NCI-H2107 treated with DMSO at 0.1 percent for 48 hours (cell line): ENCODE data around the gene HSPA14.
"Not testable (repeated sequence)": the region's sequence is repeated elsewhere in the genome, so short reads cannot be mapped to it uniquely, and the experiment has no call there.

Experiments used
- DNase-seq: peaks from one replicate; lab custom pipeline; 2025; ENCODE audit not compliant: unreplicated experiment; lab: John Stamatoyannopoulos, UW

Gene HSPA14

DNA sequence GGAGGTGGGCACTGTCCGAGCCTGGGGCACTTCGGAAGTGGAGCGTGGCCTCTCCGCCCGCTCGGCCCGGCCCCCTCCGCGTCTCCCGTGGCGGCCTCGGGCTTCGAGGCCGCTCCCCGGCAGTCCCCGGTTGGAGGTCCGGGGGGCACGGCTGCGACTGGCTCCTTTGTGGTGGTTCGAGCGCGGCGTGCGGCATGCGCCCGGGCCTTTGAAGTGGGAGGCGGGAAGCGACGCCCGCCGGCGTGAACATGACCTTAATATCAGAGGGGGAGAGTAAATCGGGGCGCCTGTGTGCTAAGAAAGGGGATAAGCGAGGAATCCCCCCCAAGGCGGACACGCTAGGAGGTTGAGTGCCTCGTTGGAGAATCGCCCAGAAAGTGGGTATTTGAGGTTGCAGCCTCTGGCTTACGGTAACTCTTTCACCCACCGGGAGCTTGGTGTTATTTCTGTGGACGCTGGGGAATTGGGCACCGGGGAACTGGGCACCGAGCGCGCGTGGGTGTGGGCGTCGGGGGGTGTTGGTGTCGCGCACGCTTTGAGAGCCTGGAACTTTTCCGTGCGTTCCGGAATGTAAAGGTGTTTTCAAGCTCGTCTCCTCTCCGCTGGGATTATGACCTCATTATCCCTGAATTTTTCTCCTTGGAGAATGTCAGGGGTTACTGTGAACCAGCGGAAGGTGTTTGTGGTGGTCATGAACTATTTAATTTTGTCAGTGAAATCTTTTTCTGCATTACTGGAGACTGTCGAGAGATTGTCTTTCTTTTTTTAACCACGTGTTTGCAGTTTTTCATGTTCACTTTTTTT is 41.2 kb downstream of the HSPA14 start:
- no peak for DNase-seq

DNA sequence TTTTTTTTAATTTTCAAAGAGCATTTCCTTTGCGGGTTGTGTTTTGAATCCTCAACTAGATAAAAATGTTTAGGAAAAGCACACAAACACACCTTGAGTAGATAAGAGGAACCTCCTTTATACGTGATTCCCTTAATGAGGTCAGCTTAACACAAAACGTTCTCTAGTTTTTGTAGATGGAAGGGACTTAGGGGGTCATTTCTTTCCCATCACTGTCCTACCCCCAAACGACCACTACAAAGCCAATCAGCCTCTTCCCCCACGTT is 41.8 kb downstream of the HSPA14 start:
- DNase-seq = no peak

DNA sequence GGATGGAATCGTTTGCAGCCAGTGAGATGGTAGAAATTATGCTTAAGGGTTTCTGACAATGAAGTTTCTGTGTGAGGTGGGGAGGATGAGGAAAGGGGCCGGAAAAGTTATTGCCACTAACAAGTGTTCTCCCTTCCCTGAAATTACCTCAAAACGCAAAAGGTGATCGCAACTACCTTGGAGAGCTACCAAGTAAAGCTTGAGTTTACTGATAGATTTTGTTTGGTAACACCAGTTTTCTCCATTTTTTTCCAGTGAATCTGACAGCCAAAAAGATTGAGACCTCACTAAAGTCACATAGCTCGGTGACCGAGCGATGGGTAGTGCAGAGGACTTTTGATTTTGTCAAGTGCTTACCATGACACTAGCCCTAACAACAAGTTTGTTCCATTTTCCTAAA is 42.1 kb downstream of the HSPA14 start:
- DNase-seq = no peak

DNA sequence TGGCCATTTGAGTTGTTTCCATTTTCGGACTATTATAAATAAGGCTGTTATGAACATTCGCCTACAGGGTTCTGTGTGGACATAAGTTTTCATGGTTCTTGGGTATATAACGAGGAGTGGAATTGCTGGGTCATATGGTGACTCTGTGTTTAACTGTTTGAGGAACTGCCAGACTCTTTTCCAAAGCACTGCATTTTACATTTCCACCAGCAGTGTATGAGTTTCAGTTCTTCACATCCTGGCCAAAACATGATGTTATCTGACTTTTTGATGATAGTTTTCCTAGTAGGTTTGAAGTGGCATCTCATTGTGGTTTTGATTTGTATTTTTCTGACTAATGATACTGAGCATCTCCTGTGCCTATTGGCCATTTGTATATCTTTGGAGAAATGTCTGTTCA is 46.0 kb downstream of the HSPA14 start:
- no peak for DNase-seq

DNA sequence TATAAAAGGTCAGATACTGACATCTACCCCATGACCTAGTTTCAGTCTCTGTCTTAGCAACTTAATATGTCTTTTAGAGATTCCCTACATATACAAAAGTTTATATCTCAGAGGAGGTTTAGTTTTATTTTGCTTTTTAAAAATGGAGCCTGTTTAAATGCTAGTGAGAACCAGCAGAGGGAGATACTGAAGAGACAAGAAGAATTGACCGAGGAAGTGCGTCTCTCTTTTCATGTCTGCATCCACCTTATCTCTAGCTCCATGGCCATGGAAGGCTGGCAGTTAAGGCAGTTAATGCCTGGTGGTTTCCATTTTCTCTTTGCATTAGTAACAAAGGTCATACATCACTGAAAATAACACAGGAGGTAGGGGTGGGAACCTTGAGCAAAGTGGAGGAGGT is 51.2 kb downstream of the HSPA14 start:
- DNase-seq = no peak

DNA sequence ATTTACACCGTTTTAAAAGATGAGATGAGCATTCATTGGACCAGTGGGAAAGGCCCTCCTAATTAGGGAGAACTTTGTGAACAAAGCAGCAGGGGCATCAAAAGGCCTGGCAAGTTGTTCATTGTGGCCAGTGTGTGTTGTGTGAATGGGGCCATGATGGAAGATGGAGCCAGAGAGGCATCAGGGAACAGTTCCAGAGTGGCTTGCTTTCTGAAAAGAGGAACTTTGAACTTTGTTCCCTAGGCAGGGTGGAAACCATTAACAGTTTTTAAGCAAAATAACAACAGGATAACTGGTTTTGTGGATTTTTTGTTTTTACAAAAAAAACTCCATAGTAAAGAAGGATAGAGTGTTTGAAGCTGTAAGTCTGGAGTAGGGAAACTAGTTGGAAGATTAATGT is 53.0 kb downstream of the HSPA14 start:
- DNase-seq = no peak

DNA sequence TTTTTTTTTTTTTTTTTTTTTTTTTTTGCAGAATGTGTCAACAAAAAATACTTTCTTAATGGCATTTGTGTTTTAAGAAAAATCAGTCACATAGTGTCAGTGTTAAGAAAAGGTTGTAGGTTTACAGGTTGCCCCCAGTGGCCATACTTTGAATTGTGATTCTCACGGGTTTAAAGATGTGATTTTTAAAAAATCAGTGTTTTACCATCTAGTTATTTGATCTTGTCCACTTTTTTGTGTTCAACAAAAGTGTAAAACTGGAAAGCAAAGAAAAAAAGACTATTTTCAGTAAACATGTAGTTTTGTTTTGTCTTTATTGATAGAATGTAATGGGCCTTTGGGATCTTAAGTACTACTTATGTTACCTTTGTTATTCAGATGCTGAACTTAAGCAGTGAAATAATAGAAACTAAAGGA is 66.2 kb downstream of the HSPA14 start:
- peak; percentile 5 for DNase-seq

DNA sequence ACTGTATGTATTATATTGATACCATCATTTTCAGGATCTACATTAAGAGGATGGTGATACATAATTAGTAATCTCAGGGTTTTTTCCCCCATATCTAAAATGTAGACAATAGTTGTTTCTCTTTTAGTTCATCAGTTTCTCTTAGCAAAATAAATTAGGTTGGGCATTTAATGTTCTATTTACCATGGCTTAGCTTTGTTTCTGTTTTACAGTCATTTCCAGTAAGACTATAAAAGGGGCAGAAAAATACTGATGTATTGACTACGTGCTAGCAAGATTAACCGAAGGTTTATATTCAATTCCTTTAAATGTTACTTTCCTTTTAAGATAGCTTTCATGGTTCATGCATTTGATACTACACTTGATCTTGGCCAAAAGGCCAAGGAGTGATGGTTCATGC is 66.8 kb downstream of the HSPA14 start:
- DNase-seq = no peak

DNA sequence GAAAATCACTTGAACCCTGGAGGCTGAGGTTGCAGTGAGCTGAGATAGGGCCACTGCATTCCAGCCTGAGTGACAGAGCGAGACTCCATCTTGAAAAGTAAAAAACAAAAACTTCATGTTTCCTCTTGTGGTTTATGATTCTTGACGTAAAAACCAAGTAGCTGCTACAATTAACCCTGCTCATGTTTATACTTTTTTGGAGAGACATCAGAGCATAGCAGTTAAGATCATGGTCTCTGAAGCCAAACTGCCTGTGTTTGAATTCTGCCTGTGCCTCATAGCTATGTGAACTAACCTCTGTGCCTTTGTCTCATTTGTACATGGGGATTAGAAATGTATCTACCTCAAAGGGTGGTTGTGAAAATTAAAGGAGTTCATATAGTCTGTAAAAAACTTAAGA is 67.8 kb downstream of the HSPA14 start:
- DNase-seq = no peak

DNA sequence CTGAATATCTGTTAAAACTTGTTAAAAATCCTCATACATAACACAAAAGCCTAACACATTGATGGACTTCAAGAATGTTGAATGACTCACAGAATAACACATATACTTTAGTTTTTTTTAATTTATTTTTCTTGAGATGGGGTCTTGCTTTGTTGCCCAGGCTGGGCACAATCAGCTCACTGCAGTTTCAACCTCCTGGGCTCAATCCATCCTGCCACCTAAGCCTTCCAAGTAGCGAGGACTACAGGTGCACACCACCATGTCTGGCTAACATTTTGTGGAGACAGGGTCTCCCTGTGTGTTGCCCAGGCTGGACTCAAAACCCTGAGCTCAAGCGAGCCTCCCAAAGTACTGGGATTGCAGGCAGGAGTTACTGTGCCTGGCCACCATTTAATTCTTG is 68.7 kb downstream of the HSPA14 start:
- no peak for DNase-seq

DNA sequence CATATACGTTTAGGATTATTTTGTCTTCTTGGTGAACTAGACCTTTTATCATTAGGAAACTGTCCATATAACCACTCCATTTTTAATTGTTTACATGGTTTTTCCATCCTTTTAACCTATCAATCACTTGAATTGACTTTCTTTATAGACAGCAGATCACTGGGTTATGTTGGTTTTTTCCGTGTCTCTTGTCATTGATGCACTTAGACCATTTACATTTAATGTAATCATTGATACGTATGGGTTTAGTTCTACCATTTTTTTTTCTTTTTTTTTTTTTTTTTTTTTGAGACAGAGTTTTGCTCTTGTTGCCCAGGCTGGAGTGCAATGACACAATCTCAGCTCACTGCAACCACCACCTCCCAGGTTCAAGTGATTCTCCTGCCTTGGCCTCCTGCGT is 69.5 kb downstream of the HSPA14 start:
- DNase-seq = not testable (repeated sequence)

DNA sequence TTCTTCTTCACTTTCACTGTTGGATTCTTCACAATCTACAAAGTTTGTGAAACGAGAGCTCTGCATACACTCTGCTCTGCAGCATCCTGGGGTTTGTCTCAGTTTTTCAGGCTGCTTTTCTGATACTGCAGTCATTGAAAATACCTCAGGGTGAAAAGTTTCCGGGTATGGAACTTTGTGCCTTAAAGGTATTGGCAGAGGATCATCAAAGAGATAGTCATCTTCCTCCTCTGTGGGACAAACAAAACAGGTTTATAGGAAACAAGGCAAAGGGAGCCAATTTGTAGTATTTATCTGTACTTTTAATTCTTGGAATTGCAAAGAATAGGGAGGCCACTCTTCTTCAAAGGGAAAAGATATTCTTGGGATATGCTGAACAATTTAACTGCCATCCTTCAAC is 71.0 kb downstream of the HSPA14 start:
- no peak for DNase-seq

DNA sequence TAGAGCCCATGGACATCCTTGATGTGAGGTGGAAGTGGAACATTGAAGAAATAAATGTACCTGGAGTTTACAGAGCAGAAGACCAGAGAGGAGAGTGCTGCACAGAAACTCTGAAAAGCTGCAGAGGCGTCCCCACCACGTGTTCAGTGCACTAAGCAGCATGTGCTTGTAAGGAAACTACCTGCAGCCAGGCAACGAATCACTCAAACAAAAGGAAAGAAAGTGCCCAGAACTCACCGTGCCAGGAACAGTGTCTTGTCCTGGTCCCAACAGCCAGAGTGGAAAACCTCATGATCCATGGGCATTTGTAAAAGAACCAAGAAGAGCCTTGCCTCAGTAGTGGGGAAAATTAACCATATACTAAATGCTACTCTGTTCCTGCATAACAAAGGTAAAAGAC is 72.8 kb downstream of the HSPA14 start:
- no peak for DNase-seq

DNA sequence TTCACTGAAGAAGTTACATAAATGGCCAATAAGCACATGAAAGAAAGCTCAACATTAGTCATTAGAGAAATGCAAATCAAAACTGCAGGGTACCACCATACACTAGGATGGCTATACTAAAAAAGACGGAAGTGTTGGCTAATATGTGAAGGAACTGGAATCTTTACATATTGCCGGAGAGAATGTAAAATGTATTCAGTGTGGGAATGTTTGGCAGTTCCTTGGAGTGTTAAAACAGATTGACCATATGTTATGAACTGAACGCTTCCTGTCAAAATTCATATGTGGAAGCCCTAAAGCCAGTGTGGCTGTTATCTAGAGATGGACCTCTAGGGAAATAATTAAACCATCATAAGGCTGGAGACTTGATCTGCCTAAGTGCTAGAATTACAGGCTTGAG is 73.7 kb downstream of the HSPA14 start:
- DNase-seq = no peak

DNA sequence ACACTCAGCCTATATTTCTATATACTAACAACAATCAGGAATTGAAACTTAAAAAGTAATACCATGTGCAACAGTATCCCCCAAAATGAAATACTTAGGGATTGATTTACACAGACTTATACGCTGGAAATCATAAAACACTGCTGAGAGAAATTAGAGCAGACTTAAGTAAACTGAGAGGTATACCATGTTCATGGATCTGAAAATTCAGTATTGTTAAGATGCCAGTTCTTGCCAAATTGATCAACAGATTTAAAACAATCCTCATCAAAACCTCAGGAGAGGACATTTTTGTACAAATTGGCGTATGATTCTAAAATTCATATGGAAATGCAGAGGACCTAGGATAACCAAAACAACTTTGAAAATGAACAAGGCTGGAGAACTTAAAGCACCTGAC is 78.5 kb downstream of the HSPA14 start:
- DNase-seq = no peak

DNA sequence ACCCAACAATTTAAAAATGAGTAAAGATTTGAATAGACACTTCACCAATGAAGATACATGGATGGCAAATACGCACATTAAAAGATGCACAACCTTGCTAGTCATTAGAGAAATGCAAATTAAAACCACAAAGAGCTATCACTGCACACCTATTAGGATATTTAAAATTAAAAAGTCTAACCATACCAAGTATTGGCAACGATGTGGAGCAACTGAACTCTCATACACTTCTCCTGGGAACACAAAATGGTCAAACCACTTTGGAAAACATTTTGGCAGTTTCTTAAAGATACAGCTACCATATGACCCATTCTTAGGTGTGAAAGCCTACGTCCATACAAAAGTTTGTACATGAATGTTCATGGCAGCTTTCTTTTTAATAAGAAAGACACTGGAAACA is 79.7 kb downstream of the HSPA14 start:
- DNase-seq = no peak

DNA sequence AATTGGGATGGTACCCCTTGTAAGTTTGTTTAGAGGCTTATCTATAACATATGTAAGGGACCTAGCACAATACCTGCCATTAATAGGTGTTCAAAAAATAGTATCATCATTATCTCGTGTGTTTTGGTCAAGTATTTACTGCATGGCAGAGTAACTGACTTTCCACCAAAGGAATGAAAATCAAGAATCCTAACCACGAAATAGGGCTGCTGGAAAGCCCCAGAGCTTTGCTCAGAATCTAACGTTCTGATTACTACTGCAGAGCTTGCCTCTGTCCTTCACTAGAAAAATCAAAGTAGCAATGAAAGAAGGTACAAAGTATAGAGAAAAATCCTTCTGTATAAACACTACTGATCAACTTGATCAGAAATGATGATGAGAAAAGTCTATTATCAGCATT is 80.9 kb downstream of the HSPA14 start:
- DNase-seq = no peak
